Measurements from ENCODE around the gene ADISSP. TPM values are rescaled to one million over a fixed set of nuclear protein-coding genes. Genes with fewer than 3 reads are reported as not detected.

The ADISSP gene
- total RNA-seq, 1 donor from 2014 or later: 22.7 TPM

DNA sequence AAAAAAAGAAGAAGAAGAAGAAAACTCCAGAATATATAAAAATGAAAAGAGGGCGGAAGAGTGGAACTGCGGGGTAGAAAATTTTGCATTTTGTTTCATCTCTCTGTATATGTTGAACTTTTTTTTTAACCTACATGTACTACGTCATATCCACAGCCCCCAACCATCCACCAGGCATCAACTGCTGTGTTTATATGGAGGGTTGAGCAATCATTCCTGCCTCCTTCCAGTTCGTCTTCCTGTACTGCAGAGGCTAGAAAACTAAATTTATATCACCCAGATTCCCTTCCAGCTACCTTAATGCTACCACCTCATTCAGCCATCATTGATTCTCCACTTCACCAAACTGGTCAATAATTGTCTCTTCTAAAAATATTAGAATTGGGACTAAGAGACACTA, 45.6 kb downstream of the ADISSP start:
- intact Hi-C loops (cut with micrococcal nuclease): no loop called here

GRCh38 chr20:3720626-3721025, 46.9 kb downstream of the ADISSP start:
- intact Hi-C loops (cut with micrococcal nuclease): no loop called here

- intact Hi-C loops (cut with micrococcal nuclease): no loop called here
These were observed 47.5 kb downstream of the ADISSP start for GRCh38 chr20:3720068-3720467.

- intact Hi-C loops (cut with micrococcal nuclease): no loop called here
These were observed 48.5 kb downstream of the ADISSP start for GRCh38 chr20:3719046-3719445.

DNA sequence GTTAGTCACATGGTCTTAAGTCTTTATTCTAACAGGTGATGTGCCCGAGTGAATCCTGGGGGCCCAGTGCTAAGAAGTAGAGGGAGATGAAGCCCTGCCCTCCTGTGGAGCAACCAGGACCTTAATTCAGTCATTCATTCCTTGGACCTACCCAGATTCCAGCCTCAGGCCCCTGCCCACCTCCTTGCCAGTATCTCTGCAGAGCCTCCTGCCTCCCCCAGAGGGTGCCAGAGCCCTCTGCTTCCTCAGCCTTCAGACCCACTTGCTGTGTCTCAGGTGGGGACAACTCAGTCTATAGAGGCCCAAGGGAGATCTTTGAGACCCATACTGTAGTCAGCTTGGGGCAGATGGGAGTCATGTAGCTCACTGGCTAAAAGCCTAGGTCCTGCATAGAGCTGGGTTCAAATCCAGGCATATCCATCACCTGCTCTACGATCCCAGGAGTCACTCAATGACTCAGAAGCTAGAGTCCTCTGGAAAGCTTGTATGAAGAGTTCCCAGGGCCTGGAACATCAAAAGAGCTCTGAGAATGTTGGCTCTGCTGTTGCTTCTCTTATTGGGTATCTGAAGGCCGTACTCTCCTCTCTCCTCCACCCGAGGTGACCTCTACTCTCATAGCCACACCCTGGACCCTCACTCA, 51.2 kb downstream of the ADISSP start:
- intact Hi-C loops (cut with micrococcal nuclease): loop anchor here (1.0 kb wide), 1 partner anchor 139 kb away; no protein-coding TSS in a partner anchor

DNA sequence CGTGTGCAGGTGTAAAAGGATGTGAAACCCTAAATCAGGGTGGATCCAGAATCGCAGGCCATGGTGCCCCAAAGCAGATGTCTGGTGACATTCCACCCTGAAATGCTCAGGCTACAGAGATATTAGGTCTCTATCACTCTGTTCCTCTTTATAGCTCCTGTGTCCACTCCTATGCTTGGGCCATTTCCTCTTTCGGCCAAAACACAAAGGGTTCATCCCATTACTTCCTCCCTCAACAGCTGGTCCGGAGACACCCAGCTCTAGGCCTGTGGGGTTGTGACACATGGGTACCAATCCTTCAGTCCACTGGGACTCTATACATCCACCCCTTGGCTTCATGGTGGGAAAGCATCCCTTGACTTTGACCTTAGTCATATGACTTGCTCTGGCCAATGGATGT, 53.5 kb downstream of the ADISSP start:
- intact Hi-C loops (cut with micrococcal nuclease): no loop called here

DNA sequence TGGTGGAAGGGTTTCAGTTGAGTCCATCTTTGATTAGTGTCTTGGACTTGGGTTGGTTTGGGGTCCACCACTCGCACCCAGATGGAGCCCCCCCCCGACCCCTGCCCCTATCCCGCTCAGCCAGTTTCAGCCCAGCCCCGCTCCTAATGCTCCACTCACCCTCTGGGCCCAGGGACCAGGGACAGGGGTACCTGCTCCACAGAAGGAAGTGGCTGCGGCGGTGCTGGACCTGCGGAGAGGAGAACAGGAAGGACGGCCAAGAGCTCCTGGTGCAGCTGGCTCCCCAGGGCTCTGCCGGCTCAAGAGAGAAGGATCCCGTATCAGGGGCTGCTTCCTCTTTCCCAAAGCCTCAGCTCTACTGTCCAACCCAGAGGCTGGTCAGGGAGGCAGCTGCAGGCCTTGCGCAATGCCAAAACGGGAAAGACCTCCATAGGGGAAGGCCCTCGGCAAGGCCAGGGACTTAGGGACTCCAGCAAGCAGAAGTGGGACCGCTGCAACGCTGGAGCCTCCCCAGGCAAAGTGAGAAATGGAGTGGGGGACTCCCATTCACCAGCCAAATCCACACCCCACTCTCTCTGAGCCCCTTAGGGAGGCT, 55.2 kb downstream of the ADISSP start, which contains the start of gene SIGLEC1:
Gene SIGLEC1, minus strand, starts transcription at position 322 of the 595 bp plus-strand sequence. CDS start 5,472 bp downstream, outside the sequence.
- intact Hi-C loops (cut with micrococcal nuclease): no loop called here

DNA sequence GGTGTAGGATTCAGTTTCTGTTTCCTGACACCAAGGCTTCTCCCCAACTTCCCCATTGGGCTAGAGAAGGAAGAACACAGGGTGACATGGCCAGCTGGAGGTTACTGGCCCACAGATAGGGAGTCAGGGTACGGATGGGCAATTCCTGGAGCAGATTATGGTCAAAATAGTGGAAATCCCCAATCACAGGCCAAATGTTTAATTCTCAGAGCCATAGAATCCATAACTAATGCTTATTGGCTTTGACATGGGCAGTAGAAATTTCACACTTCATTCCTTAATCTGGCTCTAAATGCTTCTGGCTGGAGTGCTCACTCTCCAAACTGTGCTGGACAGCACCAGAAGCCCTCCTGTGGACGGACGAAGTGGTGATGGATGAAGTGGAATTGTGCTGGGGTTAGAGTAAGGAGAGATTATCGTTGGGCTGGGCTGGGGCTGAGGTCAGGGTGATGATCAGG, 56.0 kb downstream of the ADISSP start:
- intact Hi-C loops (cut with micrococcal nuclease): loop anchor here (1.0 kb wide), 2 partner anchors 35 to 148 kb away; no protein-coding TSS in a partner anchor

GRCh38 chr20:3710703-3711483, 56.7 kb downstream of the ADISSP start:
- intact Hi-C loops (cut with micrococcal nuclease): loop anchor here (1.0 kb wide), 2 partner anchors 35 to 148 kb away; no protein-coding TSS in a partner anchor

GRCh38 chr20:3710011-3710466, 57.5 kb downstream of the ADISSP start:
- intact Hi-C loops (cut with micrococcal nuclease): no loop called here

GRCh38 chr20:3707508-3707899, 60.0 kb downstream of the ADISSP start:
- intact Hi-C loops (cut with micrococcal nuclease): no loop called here

GRCh38 chr20:3706774-3707507, 60.6 kb downstream of the ADISSP start:
- intact Hi-C loops (cut with micrococcal nuclease): no loop called here

DNA sequence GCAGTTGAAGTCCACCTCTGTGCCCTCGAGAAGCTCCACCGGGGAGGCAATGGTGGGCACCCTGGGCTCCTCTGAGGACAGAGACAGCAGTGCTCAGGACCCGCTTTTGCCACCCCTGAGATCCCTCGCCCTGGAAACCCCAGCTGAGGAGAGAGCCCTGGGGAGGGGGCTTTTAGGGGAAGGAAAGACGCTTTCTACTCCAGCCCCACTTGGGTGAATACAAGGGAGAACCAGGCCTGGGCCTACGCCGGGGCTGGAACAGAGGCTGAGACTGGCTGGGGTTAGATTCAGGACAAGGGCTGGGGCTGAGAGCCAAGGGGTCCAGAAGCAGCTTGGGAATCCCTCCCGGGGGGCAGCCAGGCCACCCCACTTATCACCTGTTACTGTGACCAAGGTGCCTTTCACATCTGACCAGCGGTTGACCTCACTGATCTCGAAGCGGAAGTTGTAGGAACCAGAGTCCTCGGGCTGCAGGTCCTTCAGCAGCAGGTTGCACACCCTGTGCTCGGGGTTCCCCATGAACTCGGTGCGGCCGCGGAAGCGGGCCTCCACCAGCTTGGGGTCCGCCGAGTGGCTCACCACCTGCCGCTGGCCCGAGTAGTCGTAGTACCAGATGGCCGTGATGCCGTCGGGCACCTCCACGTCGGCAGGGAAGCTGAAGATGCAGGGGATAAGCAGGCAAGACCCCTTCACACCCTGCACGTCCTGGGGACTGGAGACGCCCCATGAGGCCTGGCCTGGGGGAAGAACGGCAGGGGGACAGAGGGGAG, 61.4 kb downstream of the ADISSP start:
- intact Hi-C loops (cut with micrococcal nuclease): no loop called here

GRCh38 chr20:3705491-3705969, 62.0 kb downstream of the ADISSP start:
- intact Hi-C loops (cut with micrococcal nuclease): no loop called here

- intact Hi-C loops (cut with micrococcal nuclease): no loop called here
These were observed 63.5 kb downstream of the ADISSP start for GRCh38 chr20:3704087-3704486.

Other genes starting within 250 kb of the ADISSP start
- not detected in 2 replicates for gene GFRA4, start 104.4 kb downstream of the ADISSP start, total RNA-seq
- gene ADAM33, start 85.7 kb downstream of the ADISSP start, total RNA-seq: not detected in 2 replicates
- gene SIGLEC1, start 55.2 kb downstream of the ADISSP start, total RNA-seq: not detected in 2 replicates
- not detected in 2 replicates for gene HSPA12B, start 35.1 kb downstream of the ADISSP start, total RNA-seq
- gene SPEF1, start 13.7 kb upstream of the ADISSP start, total RNA-seq: 0.12 TPM in 1 of 2 replicates, not detected in the other
- 73.1 and 78.4 TPM in 2 replicates for gene CENPB, start 19.0 kb upstream of the ADISSP start, total RNA-seq
- gene CDC25B, start 28.6 kb upstream of the ADISSP start, total RNA-seq: 290 and 296 TPM in 2 replicates
- gene AP5S1, start 52.8 kb upstream of the ADISSP start, total RNA-seq: 15.7 and 17.3 TPM in 2 replicates
- gene MAVS, start 79.1 kb upstream of the ADISSP start, total RNA-seq: 43.1 and 44.0 TPM in 2 replicates
- gene PANK2, start 121.6 kb upstream of the ADISSP start, total RNA-seq: 52.2 and 59.1 TPM in 2 replicates
- gene RNF24, start 247.8 kb upstream of the ADISSP start, total RNA-seq: 16.3 and 17.2 TPM in 2 replicates

All from T-helper 1 cell treated with Interleukin-12 subunit alpha and Interleukin-12 subunit beta and Interleukin-4 antibody, amounts not matched to agents 30 ng/mL and 1 ng/mL, for 36 hours (primary cell).